ENCODE data around the gene RRP12.

DNA sequence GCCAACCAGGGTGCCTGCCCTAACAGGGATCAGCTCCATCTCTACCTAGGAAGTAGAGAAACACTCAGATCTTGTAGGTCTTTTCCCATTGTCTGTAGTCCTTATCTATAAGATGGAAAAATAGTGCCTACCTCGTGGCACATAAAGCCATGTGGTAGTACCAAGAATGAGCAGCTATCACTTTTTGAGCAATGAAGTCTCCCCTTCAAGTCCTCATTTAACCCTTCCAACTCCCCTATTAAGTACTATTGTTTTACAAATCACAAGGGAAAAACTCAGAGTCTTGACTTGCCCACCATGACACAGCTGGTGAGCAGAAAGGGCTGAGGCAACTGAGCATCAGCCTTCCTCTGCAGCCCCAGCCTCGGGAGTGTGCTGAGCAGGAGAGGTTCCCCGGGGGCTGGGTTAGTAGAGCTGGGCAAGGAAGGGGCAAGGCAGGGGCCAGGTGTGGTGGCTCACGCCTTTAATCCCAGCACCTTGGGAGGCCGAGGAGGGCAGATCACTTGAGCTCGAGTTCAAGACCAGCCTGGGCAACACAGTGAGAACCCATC, 69.9 kb downstream of the RRP12 start:
- TF ChIP-seq, protein P1, sequence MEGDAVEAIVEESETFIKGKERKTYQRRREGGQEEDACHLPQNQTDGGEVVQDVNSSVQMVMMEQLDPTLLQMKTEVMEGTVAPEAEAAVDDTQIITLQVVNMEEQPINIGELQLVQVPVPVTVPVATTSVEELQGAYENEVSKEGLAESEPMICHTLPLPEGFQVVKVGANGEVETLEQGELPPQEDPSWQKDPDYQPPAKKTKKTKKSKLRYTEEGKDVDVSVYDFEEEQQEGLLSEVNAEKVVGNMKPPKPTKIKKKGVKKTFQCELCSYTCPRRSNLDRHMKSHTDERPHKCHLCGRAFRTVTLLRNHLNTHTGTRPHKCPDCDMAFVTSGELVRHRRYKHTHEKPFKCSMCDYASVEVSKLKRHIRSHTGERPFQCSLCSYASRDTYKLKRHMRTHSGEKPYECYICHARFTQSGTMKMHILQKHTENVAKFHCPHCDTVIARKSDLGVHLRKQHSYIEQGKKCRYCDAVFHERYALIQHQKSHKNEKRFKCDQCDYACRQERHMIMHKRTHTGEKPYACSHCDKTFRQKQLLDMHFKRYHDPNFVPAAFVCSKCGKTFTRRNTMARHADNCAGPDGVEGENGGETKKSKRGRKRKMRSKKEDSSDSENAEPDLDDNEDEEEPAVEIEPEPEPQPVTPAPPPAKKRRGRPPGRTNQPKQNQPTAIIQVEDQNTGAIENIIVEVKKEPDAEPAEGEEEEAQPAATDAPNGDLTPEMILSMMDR (conservative IDR thresholded peaks at IDR 0.05; ENCODE audit: low read depth, low read length) = no peak
- TF ChIP-seq EZH2phosphoT487 (IDR thresholded peaks at IDR 0.05; ENCODE audit: borderline replicate concordance, low read length) (no peak), EZH2 (IDR thresholded peaks at IDR 0.05; ENCODE audit: low read length, unreplicated experiment) (no peak)

Data from PC-3 (cell line).